GM12874 (cell line): Measurements from ENCODE around the gene FSD2.
A peak's percentile ranks its signal among the peaks of the same experiment; 100 is the strongest.

Experiments used
- TF ChIP-seq, protein P1 (sequence below): IDR thresholded peaks from 2 replicates; pipeline ENCODE4 v1.5.1; 2011; ENCODE audit warnings: low read depth, mild to moderate bottlenecking, control low read depth, low read length, moderate library complexity; ENCODE audit not compliant: insufficient read depth

FSD2 gene

GRCh38 chr15:82849556-82850512 lies 44.0 kb upstream of the FSD2 start:
- TF ChIP-seq, protein P1, sequence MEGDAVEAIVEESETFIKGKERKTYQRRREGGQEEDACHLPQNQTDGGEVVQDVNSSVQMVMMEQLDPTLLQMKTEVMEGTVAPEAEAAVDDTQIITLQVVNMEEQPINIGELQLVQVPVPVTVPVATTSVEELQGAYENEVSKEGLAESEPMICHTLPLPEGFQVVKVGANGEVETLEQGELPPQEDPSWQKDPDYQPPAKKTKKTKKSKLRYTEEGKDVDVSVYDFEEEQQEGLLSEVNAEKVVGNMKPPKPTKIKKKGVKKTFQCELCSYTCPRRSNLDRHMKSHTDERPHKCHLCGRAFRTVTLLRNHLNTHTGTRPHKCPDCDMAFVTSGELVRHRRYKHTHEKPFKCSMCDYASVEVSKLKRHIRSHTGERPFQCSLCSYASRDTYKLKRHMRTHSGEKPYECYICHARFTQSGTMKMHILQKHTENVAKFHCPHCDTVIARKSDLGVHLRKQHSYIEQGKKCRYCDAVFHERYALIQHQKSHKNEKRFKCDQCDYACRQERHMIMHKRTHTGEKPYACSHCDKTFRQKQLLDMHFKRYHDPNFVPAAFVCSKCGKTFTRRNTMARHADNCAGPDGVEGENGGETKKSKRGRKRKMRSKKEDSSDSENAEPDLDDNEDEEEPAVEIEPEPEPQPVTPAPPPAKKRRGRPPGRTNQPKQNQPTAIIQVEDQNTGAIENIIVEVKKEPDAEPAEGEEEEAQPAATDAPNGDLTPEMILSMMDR = peak; percentile 81

- TF ChIP-seq, protein P1 = no peak
Measured at GRCh38 chr15:82848241-82848993, 42.5 kb upstream of the FSD2 start.

DNA sequence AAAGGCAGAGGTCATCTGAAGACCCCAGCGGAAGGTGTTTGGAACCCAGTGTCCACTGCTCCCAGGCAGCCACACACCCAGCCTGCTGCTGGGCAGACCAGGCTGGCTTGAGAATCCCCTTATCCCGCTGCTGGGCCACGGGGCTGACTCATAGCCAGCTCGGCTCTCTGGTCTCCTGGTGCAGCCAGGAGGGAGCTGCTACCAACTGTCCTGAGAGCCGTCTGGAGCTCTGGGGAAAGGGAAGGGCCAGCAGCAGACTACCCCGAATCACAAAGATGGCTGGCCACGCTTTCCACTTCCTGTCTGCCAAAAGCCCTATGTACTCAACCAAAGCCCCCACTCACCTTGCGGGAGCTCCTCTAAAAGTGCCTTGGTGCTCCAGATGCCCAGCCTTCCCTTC lies 41.8 kb upstream of the FSD2 start:
- TF ChIP-seq, protein P1 = no peak

DNA sequence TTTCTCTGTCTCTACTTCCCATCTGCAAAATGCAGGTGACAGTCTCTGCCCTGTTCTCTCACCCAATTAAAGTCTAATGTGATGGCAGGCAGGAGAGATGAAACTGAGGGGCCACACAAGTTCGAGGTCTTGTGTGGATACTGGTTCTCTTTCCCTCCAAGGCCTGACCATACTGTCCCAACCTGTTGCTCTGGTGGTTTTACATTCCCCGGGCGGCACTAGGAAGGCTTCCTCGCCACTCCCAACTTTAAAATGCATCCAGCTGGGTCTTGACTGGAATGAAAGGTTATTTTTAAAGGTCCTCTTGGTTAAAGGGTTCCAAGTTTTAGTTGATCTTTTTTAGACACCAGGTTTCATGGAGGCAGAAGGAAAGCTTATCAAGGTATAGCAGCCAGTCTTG lies 40.8 kb upstream of the FSD2 start:
- TF ChIP-seq, protein P1 = no peak

GRCh38 chr15:82845686-82846085 lies 39.8 kb upstream of the FSD2 start:
- TF ChIP-seq, protein P1 = no peak

- TF ChIP-seq, protein P1 = no peak
Measured at GRCh38 chr15:82843566-82843965, 37.7 kb upstream of the FSD2 start.

- TF ChIP-seq, protein P1 = no peak
Measured at GRCh38 chr15:82840166-82840565, 34.3 kb upstream of the FSD2 start.
